ENCODE measurements around the gene BLMH.

The BLMH gene

GRCh38 chr17:30253312-30253711, 38.4 kb downstream of the BLMH start:
- H3K27ac Mint-ChIP-seq, result no peak overlapping the region
- no peak for DNase-seq (ENCODE audit: low spot score)
- peaks cover 28% of the 10 kb centered on the region for H3K36me3 Mint-ChIP-seq (ENCODE audit: low read depth)
- no peaks in the 10 kb centered on the region for H3K9me3 Mint-ChIP-seq
- H3K4me3 Mint-ChIP-seq, result no peak overlapping the region
- no peaks in the 10 kb centered on the region for H3K27me3 Mint-ChIP-seq (ENCODE audit: low read depth)
- no peaks in the 10 kb centered on the region for H3K4me1 Mint-ChIP-seq (ENCODE audit: low read depth)

- no peaks in the 10 kb centered on the region for H3K4me1 Mint-ChIP-seq (ENCODE audit: low read depth)
- H3K27ac Mint-ChIP-seq, result no peak overlapping the region
- H3K9me3 Mint-ChIP-seq, result no peaks in the 10 kb centered on the region
- H3K27me3 Mint-ChIP-seq (ENCODE audit: low read depth), result no peaks in the 10 kb centered on the region
- H3K36me3 Mint-ChIP-seq (ENCODE audit: low read depth), result peaks cover 37% of the 10 kb centered on the region
- H3K4me3 Mint-ChIP-seq, result no peak overlapping the region
- no peak for DNase-seq (ENCODE audit: low spot score)
Observed at GRCh38 chr17:30251931-30252330, 39.8 kb downstream of the BLMH start.

GRCh38 chr17:30249460-30249859, 42.3 kb downstream of the BLMH start:
- no peak for DNase-seq (ENCODE audit: low spot score)

GRCh38 chr17:30248786-30249185, 43.0 kb downstream of the BLMH start:
- H3K27me3 Mint-ChIP-seq (ENCODE audit: low read depth), result no peaks in the 10 kb centered on the region
- no peaks in the 10 kb centered on the region for H3K9me3 Mint-ChIP-seq
- no peak for DNase-seq (ENCODE audit: low spot score)
- peaks cover 39% of the 10 kb centered on the region for H3K36me3 Mint-ChIP-seq (ENCODE audit: low read depth)
- no peak overlapping the region for H3K4me3 Mint-ChIP-seq
- H3K27ac Mint-ChIP-seq, result no peak overlapping the region
- H3K4me1 Mint-ChIP-seq (ENCODE audit: low read depth), result no peaks in the 10 kb centered on the region

More at GRCh38 chr17:30249460-30249859, 42.3 kb downstream of the BLMH start:
- Mint-ChIP-seq H3K9me3 (no peaks in the 10 kb centered on the region), H3K4me3 (no peak overlapping the region), H3K36me3 (ENCODE audit: low read depth) (peaks cover 39% of the 10 kb centered on the region), H3K27me3 (ENCODE audit: low read depth) (no peaks in the 10 kb centered on the region), H3K4me1 (ENCODE audit: low read depth) (no peaks in the 10 kb centered on the region), H3K27ac (no peak overlapping the region)

- no peaks in the 10 kb centered on the region for H3K4me1 Mint-ChIP-seq (ENCODE audit: low read depth)
- H3K9me3 Mint-ChIP-seq, result no peaks in the 10 kb centered on the region
- H3K27me3 Mint-ChIP-seq (ENCODE audit: low read depth), result no peaks in the 10 kb centered on the region
- peaks cover 32% of the 10 kb centered on the region for H3K36me3 Mint-ChIP-seq (ENCODE audit: low read depth)
- no peak overlapping the region for H3K4me3 Mint-ChIP-seq
- no peak for DNase-seq (ENCODE audit: low spot score)
- H3K27ac Mint-ChIP-seq, result no peak overlapping the region
Observed at GRCh38 chr17:30246460-30246859, 45.3 kb downstream of the BLMH start.

- DNase-seq (ENCODE audit: low spot score), result no peak
- H3K27ac Mint-ChIP-seq, result no peak overlapping the region
- peaks cover 21% of the 10 kb centered on the region for H3K36me3 Mint-ChIP-seq (ENCODE audit: low read depth)
Observed at GRCh38 chr17:30244853-30245385, 46.8 kb downstream of the BLMH start.

GRCh38 chr17:30243568-30243967, 48.2 kb downstream of the BLMH start:
- no peak for DNase-seq (ENCODE audit: low spot score)
- Mint-ChIP-seq H3K4me1 (ENCODE audit: low read depth) (no peaks in the 10 kb centered on the region), H3K9me3 (no peaks in the 10 kb centered on the region), H3K36me3 (ENCODE audit: low read depth) (peaks cover 18% of the 10 kb centered on the region), H3K4me3 (no peak overlapping the region), H3K27me3 (ENCODE audit: low read depth) (peaks cover 14% of the 10 kb centered on the region), H3K27ac (no peak overlapping the region)

More at GRCh38 chr17:30244853-30245385, 46.8 kb downstream of the BLMH start:
- peaks cover under 1% of the 10 kb centered on the region for H3K27me3 Mint-ChIP-seq (ENCODE audit: low read depth)
- H3K9me3 Mint-ChIP-seq, result no peaks in the 10 kb centered on the region
- no peak overlapping the region for H3K4me3 Mint-ChIP-seq
- H3K4me1 Mint-ChIP-seq (ENCODE audit: low read depth), result no peaks in the 10 kb centered on the region

- Mint-ChIP-seq H3K9me3 (no peaks in the 10 kb centered on the region), H3K27ac (no peak overlapping the region)
- no peak for DNase-seq (ENCODE audit: low spot score)
Observed at GRCh38 chr17:30243002-30243401, 48.7 kb downstream of the BLMH start.

GRCh38 chr17:30241051-30241450, 50.7 kb downstream of the BLMH start:
- H3K9me3 Mint-ChIP-seq, result no peaks in the 10 kb centered on the region
- H3K27ac Mint-ChIP-seq, result no peak overlapping the region
- H3K4me1 Mint-ChIP-seq (ENCODE audit: low read depth), result peaks cover 6% of the 10 kb centered on the region
- DNase-seq (ENCODE audit: low spot score), result no peak
- H3K27me3 Mint-ChIP-seq (ENCODE audit: low read depth), result peaks cover 35% of the 10 kb centered on the region
- no peak overlapping the region for H3K4me3 Mint-ChIP-seq
- H3K36me3 Mint-ChIP-seq (ENCODE audit: low read depth), result no peaks in the 10 kb centered on the region

More at GRCh38 chr17:30243002-30243401, 48.7 kb downstream of the BLMH start:
- H3K4me1 Mint-ChIP-seq (ENCODE audit: low read depth), result peaks cover 2% of the 10 kb centered on the region
- H3K4me3 Mint-ChIP-seq, result no peak overlapping the region
- peaks cover 14% of the 10 kb centered on the region for H3K36me3 Mint-ChIP-seq (ENCODE audit: low read depth)
- H3K27me3 Mint-ChIP-seq (ENCODE audit: low read depth), result peaks cover 19% of the 10 kb centered on the region

GRCh38 chr17:30240177-30240576, 51.6 kb downstream of the BLMH start:
- H3K4me1 Mint-ChIP-seq (ENCODE audit: low read depth), result peaks cover 7% of the 10 kb centered on the region
- H3K27me3 Mint-ChIP-seq (ENCODE audit: low read depth), result peaks cover 39% of the 10 kb centered on the region
- no peak overlapping the region for H3K4me3 Mint-ChIP-seq
- H3K36me3 Mint-ChIP-seq (ENCODE audit: low read depth), result no peaks in the 10 kb centered on the region
- H3K9me3 Mint-ChIP-seq, result no peaks in the 10 kb centered on the region
- DNase-seq (ENCODE audit: low spot score), result no peak
- H3K27ac Mint-ChIP-seq, result no peak overlapping the region

GRCh38 chr17:30239089-30239462, 52.7 kb downstream of the BLMH start:
- Mint-ChIP-seq H3K27me3 (ENCODE audit: low read depth) (peaks cover 50% of the 10 kb centered on the region), H3K36me3 (ENCODE audit: low read depth) (no peaks in the 10 kb centered on the region), H3K27ac (no peak overlapping the region), H3K4me1 (ENCODE audit: low read depth) (peaks cover 13% of the 10 kb centered on the region), H3K9me3 (no peaks in the 10 kb centered on the region), H3K4me3 (no peak overlapping the region)
- DNase-seq (ENCODE audit: low spot score), result no peak

GRCh38 chr17:30238387-30239088, 53.2 kb downstream of the BLMH start:
- Mint-ChIP-seq H3K27ac (no peak overlapping the region), H3K9me3 (no peaks in the 10 kb centered on the region), H3K27me3 (ENCODE audit: low read depth) (peaks cover 55% of the 10 kb centered on the region), H3K36me3 (ENCODE audit: low read depth) (no peaks in the 10 kb centered on the region), H3K4me1 (ENCODE audit: low read depth) (peaks cover 13% of the 10 kb centered on the region), H3K4me3 (no peak overlapping the region)
- no peak for DNase-seq (ENCODE audit: low spot score)

GRCh38 chr17:30238003-30238344, 53.8 kb downstream of the BLMH start:
- Mint-ChIP-seq H3K4me3 (no peak overlapping the region), H3K9me3 (no peaks in the 10 kb centered on the region), H3K4me1 (ENCODE audit: low read depth) (peaks cover 13% of the 10 kb centered on the region), H3K27ac (no peak overlapping the region), H3K36me3 (ENCODE audit: low read depth) (no peaks in the 10 kb centered on the region), H3K27me3 (ENCODE audit: low read depth) (peaks cover 61% of the 10 kb centered on the region)
- DNase-seq (ENCODE audit: low spot score), result no peak

GRCh38 chr17:30237296-30238002, 54.3 kb downstream of the BLMH start:
- Mint-ChIP-seq H3K27ac (no peak overlapping the region), H3K4me1 (ENCODE audit: low read depth) (peaks cover 13% of the 10 kb centered on the region), H3K27me3 (ENCODE audit: low read depth) (peaks cover 66% of the 10 kb centered on the region), H3K9me3 (no peaks in the 10 kb centered on the region), H3K4me3 (no peak overlapping the region), H3K36me3 (ENCODE audit: low read depth) (no peaks in the 10 kb centered on the region)
- DNase-seq (ENCODE audit: low spot score), result no peak
